K562 (cell line): ENCODE measurements around the gene MYO1D.

Experiments
- CHD7 ChIP-seq: fragments of 200-600 bp; sonication (generic); IDR thresholded peaks from one replicate; pipeline ENCODE4 v1.6.1; 2012; ENCODE audit warnings: mild to moderate bottlenecking, low read depth, low read length, inconsistent platforms
- EZH2 ChIP-seq: IDR thresholded peaks from 2 replicates; pipeline ENCODE4 v1.6.1; 2012; ENCODE audit warnings: low read depth, mild to moderate bottlenecking, inconsistent platforms, low read length, borderline replicate concordance
- GABPA ChIP-seq: fragments of 200-800 bp; sonication (Bioruptor generic); conservative IDR thresholded peaks from 2 replicates; pipeline ENCODE4 v1.6.1; 2016; ENCODE audit warnings: low read depth, missing genetic modification characterization, missing compliant biosample characterization
- KHSRP ChIP-seq: fragments of 450-650 bp; IDR thresholded peaks from 2 replicates; pipeline ENCODE4 v1.6.1; 2017
- POLR2A ChIP-seq: fragments of 450-650 bp; conservative IDR thresholded peaks from 2 replicates; pipeline ENCODE4 v1.6.1; 2016
- REST ChIP-seq, 2 experiments: fragments of 450-650 bp; formaldehyde crosslinking in 1 of 2; IDR thresholded peaks; 2 replicates each; pipeline versions ENCODE4 v1.4.0 to v1.6.1; 2014 to 2020; ENCODE audit warnings: mild to moderate bottlenecking in 2 of 2, borderline replicate concordance in 1 of 2, low read depth in 1 of 2
- RFX5 ChIP-seq: IDR thresholded peaks from 2 replicates; pipeline ENCODE4 v1.6.1; 2011; ENCODE audit warnings: low read depth, mild to moderate bottlenecking, improper control_type of control experiment, low read length
- ZFP91 ChIP-seq: sonication (generic); formaldehyde crosslinking; IDR thresholded peaks from 2 replicates; pipeline ENCODE4 v1.8.0; 2022; ENCODE audit warnings: mild to moderate bottlenecking, missing genetic modification reagents
- ZNF165 ChIP-seq: fragments of 250-450 bp; sonication (Bioruptor Pico); IDR thresholded peaks from 2 replicates; pipeline ENCODE4 v1.4.0; 2020; ENCODE audit warnings: borderline replicate concordance

- TF ChIP-seq GABPA (tag) = no peak
- no peak for TF ChIP-seq CHD7
- TF ChIP-seq POLR2A = no peak
- TF ChIP-seq REST (IDR thresholded peaks at IDR 0.05; ENCODE audit: borderline replicate concordance) = no peak
- TF ChIP-seq REST (CRISPR knock-in tag; IDR thresholded peaks at IDR 0.05; ENCODE audit: low read depth) = no peak
- no peak for TF ChIP-seq ZFP91 (CRISPR knock-in tag)
- no peak for TF ChIP-seq ZNF165 (CRISPR knock-in tag)
- TF ChIP-seq RFX5 = no peak
- TF ChIP-seq KHSRP = no peak
- no peak for TF ChIP-seq EZH2
Observed at GRCh38 chr17:32684087-32684958, 192.6 kb downstream of the MYO1D start.
